Stromal cell of bone marrow (primary cell): Measurements from ENCODE around the gene MAP3K8.
"Not testable (repeated sequence)": the region's sequence is repeated elsewhere in the genome, so short reads cannot be mapped to it uniquely, and the experiment has no call there.

Experiments
- DNase-seq: peaks from one replicate; pipeline ENCODE4 v3.0.0-alpha.2; 2012; ENCODE audit warnings: low read depth

MAP3K8 gene

GRCh38 chr10:30447125-30447799 lies 13.3 kb downstream of the MAP3K8 start:
- no peak for DNase-seq

- DNase-seq, result no peak
These were observed 14.1 kb downstream of the MAP3K8 start for GRCh38 chr10:30448092-30448491.

GRCh38 chr10:30453764-30454527 lies 20.0 kb downstream of the MAP3K8 start:
- no peak for DNase-seq

- DNase-seq, result peak; percentile 89
These were observed 20.9 kb downstream of the MAP3K8 start for GRCh38 chr10:30454744-30455510.

- DNase-seq, result no peak
These were observed 21.8 kb downstream of the MAP3K8 start for GRCh38 chr10:30455816-30456215.

- no peak for DNase-seq
These were observed 22.3 kb downstream of the MAP3K8 start for GRCh38 chr10:30456266-30456665.

GRCh38 chr10:30459283-30459682 lies 25.3 kb downstream of the MAP3K8 start:
- DNase-seq, result no peak

GRCh38 chr10:30460121-30460520 lies 26.1 kb downstream of the MAP3K8 start:
- no peak for DNase-seq

GRCh38 chr10:30462513-30462912 lies 28.5 kb downstream of the MAP3K8 start:
- no peak for DNase-seq

- DNase-seq, result no peak
These were observed 30.0 kb downstream of the MAP3K8 start for GRCh38 chr10:30463944-30464451.

GRCh38 chr10:30464675-30465074 lies 30.7 kb downstream of the MAP3K8 start:
- no peak for DNase-seq

- no peak for DNase-seq
These were observed 32.5 kb downstream of the MAP3K8 start for GRCh38 chr10:30466445-30466844.

GRCh38 chr10:30467651-30468338 lies 33.8 kb downstream of the MAP3K8 start:
- no peak for DNase-seq

GRCh38 chr10:30472414-30473155 lies 38.6 kb downstream of the MAP3K8 start:
- DNase-seq, result no peak

GRCh38 chr10:30475515-30475914 lies 41.5 kb downstream of the MAP3K8 start:
- not testable (repeated sequence) for DNase-seq

GRCh38 chr10:30476511-30477155 lies 42.6 kb downstream of the MAP3K8 start:
- no peak for DNase-seq

- not testable (repeated sequence) for DNase-seq
These were observed 45.5 kb downstream of the MAP3K8 start for GRCh38 chr10:30479513-30479912.

- no peak for DNase-seq
These were observed 47.6 kb downstream of the MAP3K8 start for GRCh38 chr10:30481603-30482002.

- no peak for DNase-seq
These were observed 54.3 kb downstream of the MAP3K8 start for GRCh38 chr10:30488316-30488715.

- DNase-seq, result no peak
These were observed 55.4 kb downstream of the MAP3K8 start for GRCh38 chr10:30489346-30489745.
